Measurements from ENCODE around the gene KCNN1. TPM values are rescaled to one million over a fixed set of nuclear protein-coding genes. Genes with fewer than 3 reads are reported as not detected.

Gene KCNN1
- total and polyA plus RNA-seq, 9 of the 15 experiments (the other 6 are each of a cell fraction or from before 2014, with no cell fraction given) = 0.01 to 6.2 (median 0.72) TPM

GRCh38 chr19:18013210-18014111, 46.6 kb downstream of the KCNN1 start (continued):
- TF ChIP-seq MGA (IDR thresholded peaks at IDR 0.05) (no peak), JUN (IDR thresholded peaks at IDR 0.05; ENCODE audit: borderline replicate concordance, low read depth, low read length) (peak; percentile 68), JUN (CRISPR knock-in tag; IDR thresholded peaks at IDR 0.05; ENCODE audit: borderline replicate concordance) (no peak), CLOCK (CRISPR knock-in tag; IDR thresholded peaks at IDR 0.05; ENCODE audit: borderline replicate concordance) (no peak), STAG1 (CRISPR knock-in tag; IDR thresholded peaks at IDR 0.05; ENCODE audit: borderline replicate concordance) (no peak), ZNF583 (CRISPR knock-in tag; IDR thresholded peaks at IDR 0.05) (no peak), ZNF79 (CRISPR knock-in tag; IDR thresholded peaks at IDR 0.05; ENCODE audit: low read depth) (no peak), TCF7 (IDR thresholded peaks at IDR 0.05; ENCODE audit: borderline replicate concordance) (no peak), CHD2 (IDR thresholded peaks at IDR 0.05; ENCODE audit: low read depth, low read length) (no peak), POLR2H (tag; IDR thresholded peaks at IDR 0.05; ENCODE audit: low read depth) (no peak), JUND (IDR thresholded peaks at IDR 0.05; ENCODE audit: borderline replicate concordance, low read depth, low read length) (peak; percentile 84), JUND (tag; IDR thresholded peaks at IDR 0.05; ENCODE audit: borderline replicate concordance, low read depth, low read length) (peak; percentile 77; the same call in 1 of the 3 replicates), TAF9B (IDR thresholded peaks at IDR 0.05; ENCODE audit: partially characterized antibody) (no peak)

Measured in K562 (cell line).